ENCODE results near the gene EPN2. TPM values are rescaled to one million over a fixed set of nuclear protein-coding genes. Genes with fewer than 3 reads are reported as not detected.

The EPN2 gene
- total RNA-seq, 1 experiment from 2014 or later = 73.1 TPM

DNA sequence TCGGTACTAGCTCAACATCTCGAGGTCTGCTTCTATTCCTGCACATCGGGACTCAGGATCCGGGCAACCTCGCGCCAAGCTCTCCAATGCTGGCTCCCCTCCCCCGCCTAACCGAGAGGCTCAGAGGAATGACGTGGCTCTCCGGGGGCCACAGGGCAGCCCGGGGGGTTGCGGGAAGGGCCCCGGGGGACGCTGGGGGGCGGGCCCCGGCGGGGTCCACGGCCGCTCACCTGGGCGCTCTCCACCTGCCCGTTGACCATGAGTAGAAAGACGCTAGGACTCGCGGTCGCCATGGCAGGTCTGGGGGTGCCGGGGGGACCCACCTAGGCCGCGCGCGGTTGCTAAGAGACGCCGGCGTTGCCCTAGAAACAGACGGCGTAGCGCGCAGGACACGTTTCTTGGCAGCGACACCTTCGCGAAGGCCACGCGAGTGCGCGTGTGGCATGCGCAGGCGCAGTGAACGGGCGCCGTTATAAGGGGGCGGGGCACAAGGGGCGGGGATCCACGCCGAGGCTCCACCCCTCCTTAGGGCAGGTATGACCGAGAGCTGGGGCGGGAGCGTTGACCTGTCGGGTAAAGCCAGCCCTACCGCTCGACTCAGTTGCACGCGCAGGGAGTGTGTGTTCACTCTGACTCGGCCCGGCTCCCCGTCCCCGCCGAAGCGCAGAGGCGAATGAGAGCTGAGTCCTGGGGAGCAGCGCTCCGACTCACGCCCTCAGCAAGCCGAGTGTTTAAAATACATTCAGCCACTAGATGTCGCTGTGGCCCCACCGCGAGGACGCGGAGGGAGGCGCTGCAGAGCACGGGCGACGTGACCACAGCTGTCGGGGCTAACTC, 125.3 kb downstream of the EPN2 start, which contains the start of gene B9D1 (continued):
- TF ChIP-seq EGR1 (IDR thresholded peaks at IDR 0.05; ENCODE audit: low read depth) (peak; percentile 40; the same call in 1 of the 2 replicates), CEBPB (IDR thresholded peaks at IDR 0.05; ENCODE audit: low read depth) (no peak), ATF3 (IDR thresholded peaks at IDR 0.05) (no peak), EZH2phosphoT487 (IDR thresholded peaks at IDR 0.05; ENCODE audit: borderline replicate concordance) (no peak), TCF7L2 (IDR thresholded peaks at IDR 0.05; ENCODE audit: borderline replicate concordance, extremely low read depth, insufficient read depth, insufficient read length) (no peak)

- Histone ChIP-seq H4K20me1 (ENCODE audit: insufficient read depth) (no peaks in the 10 kb centered on the region), H3K4me2 (ENCODE audit: low read length) (peak overlapping the region; percentile 86), H3K79me2 (ENCODE audit: insufficient read depth, low read length) (0 out of 2 replicates have a peak, but pooled peaks cover 12% of the 10 kb centered on the region), H3K4me1 (ENCODE audit: control insufficient read depth in 1 of 2, insufficient read depth in 2 of 2, low read length in 2 of 2) (peaks cover 9 to 28% of the 10 kb centered on the region in 2 experiments), H3K9me2 (ENCODE audit: insufficient read depth) (no peaks in the 10 kb centered on the region), H3K27me3 (ENCODE audit: insufficient read depth, low read length) (no peaks in the 10 kb centered on the region), H3K36me3 (ENCODE audit: control insufficient read depth in 1 of 2, insufficient read depth in 2 of 2, low read length in 2 of 2) (peaks cover 4 to 7% of the 10 kb centered on the region in 2 experiments; a peak in 1 of 4 replicates), H3K27ac (ENCODE audit: low read depth, low read length) (peak overlapping the region; percentile 76; the same call in 1 of the 2 replicates), H3K9me3 (ENCODE audit: control insufficient read depth in 1 of 2, insufficient read depth in 1 of 2, low read depth in 1 of 2, low read length in 2 of 2) (no peaks in the 10 kb centered on the region), H3K4me3 (replicated peaks in 1 of 2; ENCODE audit: low read depth in 1 of 2, low read length in 2 of 2) (peak overlapping the region; percentile 80 to 91), H3K9ac (ENCODE audit: low read length) (peak overlapping the region; percentile 85), H2AFZ (ENCODE audit: low read depth, low read length, poor library complexity, severe bottlenecking) (no peak overlapping the region)
- ATAC-seq = no peak
- ChIA-PET CTCF (interaction anchor here (0.8 to 5.1 kb wide), 27 partner anchors 9 to 754 kb away, joined by 3 to 69 read pairs (median 3); partner anchors contain the start of genes ALDH3A2 and MAPK7), POLR2A (interaction anchor here (1.0 to 1.9 kb wide), 4 partner anchors 9 to 285 kb away, joined by 3 to 13 read pairs (median 3); partner anchors contain the start of gene MAPK7), RAD21 (ENCODE audit: low non-redundant PET in 1 of 2, low total read pairs in 2 of 2, uncharacterized antibody in 2 of 2, unreplicated experiment in 2 of 2) (interaction anchor here (0.6 to 2.3 kb wide), 7 partner anchors 15 to 404 kb away, joined by 3 to 12 read pairs (median 8); partner anchors contain the start of gene MAPK7 (in 2 of the 2))
- intact Hi-C loops (cut with micrococcal nuclease) = loop anchor here (1.0 to 5.0 kb wide), 3 partner anchors 144 to 403 kb away; no protein-coding TSS in a partner anchor
- no peak for TF ChIP-seq EGR1 (IDR thresholded peaks at IDR 0.05; ENCODE audit: low read depth)
- TF ChIP-seq, protein P1, sequence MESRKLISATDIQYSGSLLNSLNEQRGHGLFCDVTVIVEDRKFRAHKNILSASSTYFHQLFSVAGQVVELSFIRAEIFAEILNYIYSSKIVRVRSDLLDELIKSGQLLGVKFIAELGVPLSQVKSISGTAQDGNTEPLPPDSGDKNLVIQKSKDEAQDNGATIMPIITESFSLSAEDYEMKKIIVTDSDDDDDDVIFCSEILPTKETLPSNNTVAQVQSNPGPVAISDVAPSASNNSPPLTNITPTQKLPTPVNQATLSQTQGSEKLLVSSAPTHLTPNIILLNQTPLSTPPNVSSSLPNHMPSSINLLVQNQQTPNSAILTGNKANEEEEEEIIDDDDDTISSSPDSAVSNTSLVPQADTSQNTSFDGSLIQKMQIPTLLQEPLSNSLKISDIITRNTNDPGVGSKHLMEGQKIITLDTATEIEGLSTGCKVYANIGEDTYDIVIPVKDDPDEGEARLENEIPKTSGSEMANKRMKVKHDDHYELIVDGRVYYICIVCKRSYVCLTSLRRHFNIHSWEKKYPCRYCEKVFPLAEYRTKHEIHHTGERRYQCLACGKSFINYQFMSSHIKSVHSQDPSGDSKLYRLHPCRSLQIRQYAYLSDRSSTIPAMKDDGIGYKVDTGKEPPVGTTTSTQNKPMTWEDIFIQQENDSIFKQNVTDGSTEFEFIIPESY (IDR thresholded peaks at IDR 0.05; ENCODE audit: extremely low read depth, insufficient replicate concordance, low read length) = no peak
- DNase-seq (ENCODE audit: low read depth, low spot score) = no peak
- no TSS peak for BruUV-seq (replicated peaks)
Measured at GRCh38 chr17:19363114-19363438, 125.9 kb downstream of the EPN2 start.
